Measurements from ENCODE around the gene TSPAN1. TPM values are rescaled to one million over a fixed set of nuclear protein-coding genes. Genes with fewer than 3 reads are reported as not detected.
"Not testable (repeated sequence)": the region's sequence is repeated elsewhere in the genome, so short reads cannot be mapped to it uniquely, and the experiment has no call there.

TSPAN1 gene
- total and polyA plus RNA-seq, 12 donors: 0.80 to 5.3 (median 1.7) TPM

GRCh38 chr1:46223472-46223943, 48.6 kb downstream of the TSPAN1 start:
- H3K4me3 ChIP-seq: no peak overlapping the region
- 11 to 13% methylated on average over 6 of the region's 6 CpGs for WGBS, 2 donors
- H3K4me1 ChIP-seq: peaks cover 0 to 27% (median 0%) of the 10 kb centered on the region in 9 donors
- peak; percentile 72 to 95 (median 90) for TF ChIP-seq CTCF (IDR thresholded peaks at IDR 0.05)
- no peaks in the 10 kb centered on the region for H3K9me3 ChIP-seq
- intact Hi-C loops (cut with DNase I): loop anchor here in 7 of 10 donors (2.0 to 5.0 kb wide), 3 partner anchors 41 to 187 kb away; no protein-coding TSS in a partner anchor
- H3K36me3 ChIP-seq: peaks cover 0 to 25% (median 0%) of the 10 kb centered on the region in 9 donors
- DNase-seq (peak in 1 of 2 donors; percentile 60), ATAC-seq (peak; percentile 83 to 91 (median 86))
- H3K27me3 ChIP-seq: no peaks in the 10 kb centered on the region
- H3K27ac ChIP-seq: no peak overlapping the region

GRCh38 chr1:46224966-46225365, 50.1 kb downstream of the TSPAN1 start:
- Histone ChIP-seq H3K27ac (no peak overlapping the region), H3K4me3 (no peak overlapping the region), H3K9me3 (no peaks in the 10 kb centered on the region), H3K27me3 (no peaks in the 10 kb centered on the region), H3K4me1 (peaks cover 0 to 27% (median 0%) of the 10 kb centered on the region in 9 donors), H3K36me3 (peaks cover 0 to 16% (median 0%) of the 10 kb centered on the region in 9 donors)
- DNase-seq (no peak), ATAC-seq (no peak)
- TF ChIP-seq CTCF (IDR thresholded peaks at IDR 0.05): no peak
- 90 to 92% methylated on average over 4 of the region's 4 CpGs for WGBS, 2 donors
- intact Hi-C loops (cut with DNase I): loop anchor here in 6 of 10 donors (5.0 kb wide), 2 partner anchors 43 to 188 kb away; no protein-coding TSS in a partner anchor

- H3K4me1 ChIP-seq; DNase-seq; ATAC-seq; H3K4me3 ChIP-seq; H3K27me3 ChIP-seq; H3K9me3 ChIP-seq; H3K27ac ChIP-seq; intact Hi-C loops (cut with DNase I); H3K36me3 ChIP-seq: not testable (repeated sequence)
- WGBS, 2 donors: 95 to 98% methylated on average over 3 of the region's 3 CpGs
Observed at GRCh38 chr1:46231231-46231630, 56.3 kb downstream of the TSPAN1 start.

Other genes starting within 250 kb of the TSPAN1 start
- 10 to 100 TPM; 22.9 to 54.5 (median 40.1) TPM for gene PIK3R3, start 42.5 kb upstream of the TSPAN1 start, total RNA-seq
- gene PIK3R3, start 42.5 kb upstream of the TSPAN1 start, polyA plus RNA-seq: 10 to 100 TPM; 15.4 to 31.6 TPM
- not detected for gene P3R3URF, start 1.4 kb downstream of the TSPAN1 start, total RNA-seq
- not detected for gene P3R3URF, start 1.4 kb downstream of the TSPAN1 start, polyA plus RNA-seq
- 100 to 1,000 TPM; 125 to 164 (median 147) TPM for gene POMGNT1, start 23.3 kb downstream of the TSPAN1 start, total RNA-seq
- 100 to 1,000 TPM in 1 of 2 donors, 10 to 100 TPM in 1; 74.3 to 132 TPM for gene POMGNT1, start 23.3 kb downstream of the TSPAN1 start, polyA plus RNA-seq
- gene LURAP1, start 28.2 kb downstream of the TSPAN1 start, total RNA-seq: 10 to 100 TPM in 3 of 10 donors, 1 to 10 TPM in 7; 5.5 to 13.5 (median 8.0) TPM
- gene LURAP1, start 28.2 kb downstream of the TSPAN1 start, polyA plus RNA-seq: 1 to 10 TPM; 6.4 to 7.3 TPM
- 1 to 10 TPM in 3 of 10 donors, under 1 TPM in 6, not detected in 1; 0.42 to 2.8 (median 0.68) TPM for gene RAD54L, start 72.7 kb downstream of the TSPAN1 start, total RNA-seq
- 1 to 10 TPM in 1 of 2 donors, under 1 TPM in 1; 0.35 to 1.0 TPM for gene RAD54L, start 72.7 kb downstream of the TSPAN1 start, polyA plus RNA-seq
- 10 to 100 TPM; 36.7 to 52.5 (median 43.6) TPM for gene LRRC41, start 128.5 kb downstream of the TSPAN1 start, total RNA-seq
- 10 to 100 TPM; 15.4 to 23.1 TPM for gene LRRC41, start 128.5 kb downstream of the TSPAN1 start, polyA plus RNA-seq
- gene UQCRH, start 128.6 kb downstream of the TSPAN1 start, total RNA-seq: 1,000 to 10,000 TPM in 5 of 10 donors, 100 to 1,000 TPM in 5; 759 to 1,195 (median 1,005) TPM
- 1,000 to 10,000 TPM in 1 of 2 donors, 100 to 1,000 TPM in 1; 819 to 1,588 TPM for gene UQCRH, start 128.6 kb downstream of the TSPAN1 start, polyA plus RNA-seq
- gene NSUN4, start 165.7 kb downstream of the TSPAN1 start, total RNA-seq: 10 to 100 TPM; 12.5 to 18.7 (median 16.5) TPM
- gene NSUN4, start 165.7 kb downstream of the TSPAN1 start, polyA plus RNA-seq: 1 to 10 TPM; 9.6 to 9.9 TPM
- 1 to 10 TPM; 1.8 to 9.8 (median 3.1) TPM for gene FAAH, start 219.2 kb downstream of the TSPAN1 start, total RNA-seq
- 10 to 100 TPM in 1 of 2 donors, 1 to 10 TPM in 1; 2.4 to 16.4 TPM for gene FAAH, start 219.2 kb downstream of the TSPAN1 start, polyA plus RNA-seq